ENCODE results near the gene UBAP1.

GRCh38 chr9:34176089-34176488 lies 2.8 kb upstream of the UBAP1 start:
- TF ChIP-seq CTCF (conservative IDR thresholded peaks at IDR 0.05; ENCODE audit: low read depth in 2 of 2) (no peak), EZH2 (IDR thresholded peaks at IDR 0.05; ENCODE audit: low read depth, unreplicated experiment) (no peak), JUNB (IDR thresholded peaks at IDR 0.05; ENCODE audit: unreplicated experiment) (no peak), POLR2AphosphoS5 (IDR thresholded peaks at IDR 0.05; ENCODE audit: low read depth) (no peak), ZNF114 (CRISPR knock-in tag; IDR thresholded peaks at IDR 0.05) (no peak), EZH2phosphoT487 (IDR thresholded peaks at IDR 0.05; ENCODE audit: unreplicated experiment) (no peak), NANOG (IDR thresholded peaks at IDR 0.05; ENCODE audit: borderline replicate concordance) (no peak), CREB1 (CRISPR knock-in tag; IDR thresholded peaks at IDR 0.05; ENCODE audit: low read depth) (no peak)
- TF ChIP-seq, protein P1, sequence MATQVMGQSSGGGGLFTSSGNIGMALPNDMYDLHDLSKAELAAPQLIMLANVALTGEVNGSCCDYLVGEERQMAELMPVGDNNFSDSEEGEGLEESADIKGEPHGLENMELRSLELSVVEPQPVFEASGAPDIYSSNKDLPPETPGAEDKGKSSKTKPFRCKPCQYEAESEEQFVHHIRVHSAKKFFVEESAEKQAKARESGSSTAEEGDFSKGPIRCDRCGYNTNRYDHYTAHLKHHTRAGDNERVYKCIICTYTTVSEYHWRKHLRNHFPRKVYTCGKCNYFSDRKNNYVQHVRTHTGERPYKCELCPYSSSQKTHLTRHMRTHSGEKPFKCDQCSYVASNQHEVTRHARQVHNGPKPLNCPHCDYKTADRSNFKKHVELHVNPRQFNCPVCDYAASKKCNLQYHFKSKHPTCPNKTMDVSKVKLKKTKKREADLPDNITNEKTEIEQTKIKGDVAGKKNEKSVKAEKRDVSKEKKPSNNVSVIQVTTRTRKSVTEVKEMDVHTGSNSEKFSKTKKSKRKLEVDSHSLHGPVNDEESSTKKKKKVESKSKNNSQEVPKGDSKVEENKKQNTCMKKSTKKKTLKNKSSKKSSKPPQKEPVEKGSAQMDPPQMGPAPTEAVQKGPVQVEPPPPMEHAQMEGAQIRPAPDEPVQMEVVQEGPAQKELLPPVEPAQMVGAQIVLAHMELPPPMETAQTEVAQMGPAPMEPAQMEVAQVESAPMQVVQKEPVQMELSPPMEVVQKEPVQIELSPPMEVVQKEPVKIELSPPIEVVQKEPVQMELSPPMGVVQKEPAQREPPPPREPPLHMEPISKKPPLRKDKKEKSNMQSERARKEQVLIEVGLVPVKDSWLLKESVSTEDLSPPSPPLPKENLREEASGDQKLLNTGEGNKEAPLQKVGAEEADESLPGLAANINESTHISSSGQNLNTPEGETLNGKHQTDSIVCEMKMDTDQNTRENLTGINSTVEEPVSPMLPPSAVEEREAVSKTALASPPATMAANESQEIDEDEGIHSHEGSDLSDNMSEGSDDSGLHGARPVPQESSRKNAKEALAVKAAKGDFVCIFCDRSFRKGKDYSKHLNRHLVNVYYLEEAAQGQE (IDR thresholded peaks at IDR 0.05; ENCODE audit: unreplicated experiment), result no peak
- TF ChIP-seq, protein P2, sequence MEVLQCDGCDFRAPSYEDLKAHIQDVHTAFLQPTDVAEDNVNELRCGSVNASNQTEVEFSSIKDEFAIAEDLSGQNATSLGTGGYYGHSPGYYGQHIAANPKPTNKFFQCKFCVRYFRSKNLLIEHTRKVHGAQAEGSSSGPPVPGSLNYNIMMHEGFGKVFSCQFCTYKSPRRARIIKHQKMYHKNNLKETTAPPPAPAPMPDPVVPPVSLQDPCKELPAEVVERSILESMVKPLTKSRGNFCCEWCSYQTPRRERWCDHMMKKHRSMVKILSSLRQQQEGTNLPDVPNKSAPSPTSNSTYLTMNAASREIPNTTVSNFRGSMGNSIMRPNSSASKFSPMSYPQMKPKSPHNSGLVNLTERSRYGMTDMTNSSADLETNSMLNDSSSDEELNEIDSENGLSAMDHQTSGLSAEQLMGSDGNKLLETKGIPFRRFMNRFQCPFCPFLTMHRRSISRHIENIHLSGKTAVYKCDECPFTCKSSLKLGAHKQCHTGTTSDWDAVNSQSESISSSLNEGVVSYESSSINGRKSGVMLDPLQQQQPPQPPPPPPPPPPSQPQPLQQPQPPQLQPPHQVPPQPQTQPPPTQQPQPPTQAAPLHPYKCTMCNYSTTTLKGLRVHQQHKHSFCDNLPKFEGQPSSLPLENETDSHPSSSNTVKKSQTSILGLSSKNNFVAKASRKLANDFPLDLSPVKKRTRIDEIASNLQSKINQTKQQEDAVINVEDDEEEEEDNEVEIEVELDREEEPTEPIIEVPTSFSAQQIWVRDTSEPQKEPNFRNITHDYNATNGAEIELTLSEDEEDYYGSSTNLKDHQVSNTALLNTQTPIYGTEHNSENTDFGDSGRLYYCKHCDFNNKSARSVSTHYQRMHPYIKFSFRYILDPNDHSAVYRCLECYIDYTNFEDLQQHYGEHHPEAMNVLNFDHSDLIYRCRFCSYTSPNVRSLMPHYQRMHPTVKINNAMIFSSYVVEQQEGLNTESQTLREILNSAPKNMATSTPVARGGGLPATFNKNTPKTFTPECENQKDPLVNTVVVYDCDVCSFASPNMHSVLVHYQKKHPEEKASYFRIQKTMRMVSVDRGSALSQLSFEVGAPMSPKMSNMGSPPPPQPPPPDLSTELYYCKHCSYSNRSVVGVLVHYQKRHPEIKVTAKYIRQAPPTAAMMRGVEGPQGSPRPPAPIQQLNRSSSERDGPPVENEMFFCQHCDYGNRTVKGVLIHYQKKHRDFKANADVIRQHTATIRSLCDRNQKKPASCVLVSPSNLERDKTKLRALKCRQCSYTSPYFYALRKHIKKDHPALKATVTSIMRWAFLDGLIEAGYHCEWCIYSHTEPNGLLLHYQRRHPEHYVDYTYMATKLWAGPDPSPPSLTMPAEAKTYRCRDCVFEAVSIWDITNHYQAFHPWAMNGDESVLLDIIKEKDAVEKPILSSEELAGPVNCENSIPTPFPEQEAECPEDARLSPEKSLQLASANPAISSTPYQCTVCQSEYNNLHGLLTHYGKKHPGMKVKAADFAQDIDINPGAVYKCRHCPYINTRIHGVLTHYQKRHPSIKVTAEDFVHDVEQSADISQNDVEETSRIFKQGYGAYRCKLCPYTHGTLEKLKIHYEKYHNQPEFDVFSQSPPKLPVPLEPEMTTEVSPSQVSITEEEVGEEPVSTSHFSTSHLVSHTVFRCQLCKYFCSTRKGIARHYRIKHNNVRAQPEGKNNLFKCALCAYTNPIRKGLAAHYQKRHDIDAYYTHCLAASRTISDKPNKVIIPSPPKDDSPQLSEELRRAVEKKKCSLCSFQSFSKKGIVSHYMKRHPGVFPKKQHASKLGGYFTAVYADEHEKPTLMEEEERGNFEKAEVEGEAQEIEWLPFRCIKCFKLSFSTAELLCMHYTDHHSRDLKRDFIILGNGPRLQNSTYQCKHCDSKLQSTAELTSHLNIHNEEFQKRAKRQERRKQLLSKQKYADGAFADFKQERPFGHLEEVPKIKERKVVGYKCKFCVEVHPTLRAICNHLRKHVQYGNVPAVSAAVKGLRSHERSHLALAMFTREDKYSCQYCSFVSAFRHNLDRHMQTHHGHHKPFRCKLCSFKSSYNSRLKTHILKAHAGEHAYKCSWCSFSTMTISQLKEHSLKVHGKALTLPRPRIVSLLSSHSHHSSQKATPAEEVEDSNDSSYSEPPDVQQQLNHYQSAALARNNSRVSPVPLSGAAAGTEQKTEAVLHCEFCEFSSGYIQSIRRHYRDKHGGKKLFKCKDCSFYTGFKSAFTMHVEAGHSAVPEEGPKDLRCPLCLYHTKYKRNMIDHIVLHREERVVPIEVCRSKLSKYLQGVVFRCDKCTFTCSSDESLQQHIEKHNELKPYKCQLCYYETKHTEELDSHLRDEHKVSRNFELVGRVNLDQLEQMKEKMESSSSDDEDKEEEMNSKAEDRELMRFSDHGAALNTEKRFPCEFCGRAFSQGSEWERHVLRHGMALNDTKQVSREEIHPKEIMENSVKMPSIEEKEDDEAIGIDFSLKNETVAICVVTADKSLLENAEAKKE (CRISPR knock-in tag; IDR thresholded peaks at IDR 0.05), result no peak
